A549 (cell line): ENCODE measurements around the gene INSYN2B. TPM values are rescaled to one million over a fixed set of nuclear protein-coding genes. Genes with fewer than 3 reads are reported as not detected.

Source experiments
- ATAC-seq, 2 experiments: fragments of 200-7000 bp in 1 of 2; fragments of >200 bp in 1 of 2; cut with Nextera tagmentation in 1 of 2; cut with Tn5 transposase in 1 of 2; 3 replicates each; pipeline versions ENCODE4 v1.8.0 to v1.9.1; 2018 to 2020; ENCODE audit warnings: mild to moderate bottlenecking in 1 of 2, moderate library complexity in 1 of 2
- CTCF ChIA-PET: fragments of 300-600 bp; sonication (Branson Sonifier 250); formaldehyde crosslinking; extraction: SDS; loops from one replicate; lab custom pipeline; 2021; ENCODE audit warnings: antibody characterized with exemption, inconsistent platforms; lab: Yijun Ruan, JAX
- POLR2A ChIA-PET: fragments of 350-600 bp; formaldehyde crosslinking; extraction: SDS; loops from one replicate; lab custom pipeline; 2021; ENCODE audit warnings: antibody characterized with exemption, inconsistent platforms; lab: Yijun Ruan, JAX
- DNase-seq, 2 experiments: peaks; one replicate each; pipeline versions ENCODE4 v3.0.0 to v3.0.0-alpha.2; 2011 to 2016; ENCODE audit warnings: low read depth in 1 of 2, low spot score in 1 of 2
- FAIRE-seq: peaks from 2 replicates; lab custom pipeline; 2011; peaks lifted over from hg19 to GRCh38; lab: Jason Lieb, UNC
- H3K27ac ChIP-seq, 2 experiments: fragments of >200 bp; sonication (Bioruptor Twin); formaldehyde crosslinking; 3 replicates each; pipeline ENCODE4 v1.5.1; 2016 to 2017
- H3K4me1 ChIP-seq: fragments of >200 bp; sonication (Bioruptor Twin); formaldehyde crosslinking; 3 replicates; pipeline ENCODE4 v1.6.1; 2016
- H3K4me2 ChIP-seq: fragments of >200 bp; sonication (Bioruptor Twin); formaldehyde crosslinking; 3 replicates; pipeline ENCODE4 v1.6.1; 2016
- H3K4me3 ChIP-seq: fragments of >200 bp; sonication (Bioruptor Twin); formaldehyde crosslinking; 3 replicates; pipeline ENCODE4 v1.5.1; 2016
- H3K9me3 ChIP-seq: fragments of >200 bp; sonication (Bioruptor Twin); formaldehyde crosslinking; 3 replicates; pipeline ENCODE4 v1.6.1; 2016
- BCL3 ChIP-seq: fragments of >200 bp; sonication (Bioruptor Twin); formaldehyde crosslinking; IDR thresholded peaks from 3 replicates; pipeline ENCODE4 v1.6.1; 2016
- E2F6 ChIP-seq: IDR thresholded peaks from 2 replicates; pipeline ENCODE4 v1.6.1; 2012; ENCODE audit warnings: low read depth, borderline replicate concordance
- EP300 ChIP-seq, 2 experiments: fragments of >200 bp; sonication (Bioruptor Twin); formaldehyde crosslinking; IDR thresholded peaks; 2 replicates in 1 of 2; 3 replicates in 1 of 2; pipeline ENCODE4 v1.6.1; 2016 to 2017
- JUNB ChIP-seq: fragments of >200 bp; sonication (Bioruptor Twin); formaldehyde crosslinking; IDR thresholded peaks from 2 replicates; pipeline ENCODE4 v1.6.1; 2016
- KDM1A ChIP-seq: fragments of 200-600 bp; sonication (generic); IDR thresholded peaks from 2 replicates; pipeline ENCODE4 v1.6.1; 2016; ENCODE audit warnings: low read depth, mild to moderate bottlenecking
- MAZ ChIP-seq: fragments of 150-350 bp; IDR thresholded peaks from 2 replicates; pipeline ENCODE4 v1.6.1; 2014; ENCODE audit warnings: antibody characterized with exemption, low read depth, low read length, borderline replicate concordance
- PBX3 ChIP-seq: IDR thresholded peaks from 2 replicates; pipeline ENCODE4 v1.6.1; 2012
- RCOR1 ChIP-seq: fragments of 150-350 bp; IDR thresholded peaks from 2 replicates; pipeline ENCODE4 v1.6.1; 2014; ENCODE audit warnings: antibody characterized with exemption, low read length, low read depth
- REST ChIP-seq: fragments of 200-600 bp; sonication (generic); IDR thresholded peaks from 2 replicates; pipeline ENCODE4 v1.6.1; 2016; ENCODE audit warnings: antibody characterized with exemption, mild to moderate bottlenecking, moderate library complexity
- ZNF302 ChIP-seq: fragments of 250-450 bp; sonication (Bioruptor Pico); IDR thresholded peaks from 2 replicates; pipeline ENCODE4 v1.9.0; 2021; ENCODE audit warnings: inconsistent platforms, mild to moderate bottlenecking, moderate library complexity
- WGBS: methylation state at CpG from one replicate; pipeline ENCODE4 v1.1.6; 2017; ENCODE audit errors: missing lambda C conversion rate; 5-methylcytosine and 5-hydroxymethylcytosine counted together
- polyA plus RNA-seq, 4 experiments: library from polyadenylated mRNA; depleted of rRNA in 3 of 4; stranded (reverse); fragments of >200 nt; fragmentation: RNase III in 1 of 4; extraction: RNeasy Plus Mini Kit Qiagen cat#74134 plus additional on column Dnase treatment in 1 of 4; gene quantifications; 2 replicates in 3 of 4; 3 replicates in 1 of 4; pipeline ENCODE4 v1.2.3, GENCODE V29; 2011 to 2017

Gene INSYN2B
- polyA plus RNA-seq, 2 of the 4 experiments (the other 2 are of a cell fraction), result 0.26 to 0.46 TPM

GRCh38 chr5:169988206-169988605 is 7.9 kb upstream of the INSYN2B start (continued):
- TF ChIP-seq RCOR1 (no peak), MAZ (no peak), ZNF302 (CRISPR knock-in tag) (no peak)

- Histone ChIP-seq H3K4me2 (peak overlapping the region; percentile 74), H3K9me3 (no peaks in the 10 kb centered on the region), H3K27ac (peak overlapping the region; percentile 34 to 72; a peak in 5 of 6 replicates), H3K4me1 (peaks cover 18% of the 10 kb centered on the region), H3K4me3 (peak overlapping the region; percentile 38)
- 17% methylated on average over 3 of the region's 3 CpGs for WGBS
- ATAC-seq, result peak; percentile 17 to 23; a peak in 4 of 6 replicates
- TF ChIP-seq PBX3 (no peak), EP300 (IDR thresholded peaks at IDR 0.05) (no peak), REST (no peak), BCL3 (no peak)
- FAIRE-seq, result no peak
- ChIA-PET POLR2A (interaction anchor here (0.8 to 1.8 kb wide), 3 partner anchors 273 to 396 kb away, joined by 3 to 10 read pairs (median 8); partner anchors contain the start of gene SPDL1), CTCF (interaction anchor here (0.6 to 3.0 kb wide), 109 partner anchors 9 to 1299 kb away, joined by 3 to 59 read pairs (median 5); partner anchors contain the start of gene SPDL1)
- no peak for DNase-seq
Measured at GRCh38 chr5:169979871-169980270, 424 bp downstream of the INSYN2B start.

GRCh38 chr5:169978714-169979113 is 1.6 kb downstream of the INSYN2B start:
- Histone ChIP-seq H3K9me3 (no peaks in the 10 kb centered on the region), H3K4me1 (peaks cover 18% of the 10 kb centered on the region), H3K4me3 (no peak overlapping the region), H3K27ac (no peak overlapping the region), H3K4me2 (no peak overlapping the region)
- ChIA-PET CTCF (interaction anchor here (2.5 to 3.0 kb wide), 4 partner anchors 10 to 385 kb away, joined by 12 to 15 read pairs (median 12); no protein-coding TSS in a partner anchor), POLR2A (no interaction called here)
- no peak for ATAC-seq
- DNase-seq, result no peak
- WGBS, result 75% methylated on average over 7 of the region's 7 CpGs
- TF ChIP-seq KDM1A (no peak), E2F6 (no peak)
- no peak for FAIRE-seq

- ChIA-PET CTCF (no interaction called here), POLR2A (no interaction called here)
- DNase-seq (no peak), ATAC-seq (no peak), FAIRE-seq (no peak)
- H3K4me2 ChIP-seq, result no peak overlapping the region
- H3K4me1 ChIP-seq, result peaks cover 34% of the 10 kb centered on the region
- H3K27ac ChIP-seq, result no peak overlapping the region
- WGBS, result 77% methylated on average over 6 of the region's 6 CpGs
- no peak for TF ChIP-seq KDM1A
- no peak for TF ChIP-seq JUNB
- no peak overlapping the region for H3K4me3 ChIP-seq
- H3K9me3 ChIP-seq, result no peaks in the 10 kb centered on the region
Measured at GRCh38 chr5:169974121-169974770, 6.0 kb downstream of the INSYN2B start.
